Lung microvascular endothelial cell (primary cell): Measurements from ENCODE around the gene LMOD1. TPM values are rescaled to one million over a fixed set of nuclear protein-coding genes. Genes with fewer than 3 reads are reported as not detected.
A peak's percentile ranks its signal among the peaks of the same experiment; 100 is the strongest.

Source experiments
- DNase-seq, 2 donors: peaks; one replicate each; pipeline versions ENCODE4 v3.0.0 to v3.0.0-alpha.2; 2010; ENCODE audit warnings: low read depth in 2 of 2
- total RNA-seq: library from RNA; depleted of rRNA; stranded (reverse); fragments of >200 nt; gene quantifications from 2 replicates; pipeline ENCODE4 v1.2.1, GENCODE V29; 2014

LMOD1 gene
- total RNA-seq, 1 donor from 2014 or later = not detected

DNA sequence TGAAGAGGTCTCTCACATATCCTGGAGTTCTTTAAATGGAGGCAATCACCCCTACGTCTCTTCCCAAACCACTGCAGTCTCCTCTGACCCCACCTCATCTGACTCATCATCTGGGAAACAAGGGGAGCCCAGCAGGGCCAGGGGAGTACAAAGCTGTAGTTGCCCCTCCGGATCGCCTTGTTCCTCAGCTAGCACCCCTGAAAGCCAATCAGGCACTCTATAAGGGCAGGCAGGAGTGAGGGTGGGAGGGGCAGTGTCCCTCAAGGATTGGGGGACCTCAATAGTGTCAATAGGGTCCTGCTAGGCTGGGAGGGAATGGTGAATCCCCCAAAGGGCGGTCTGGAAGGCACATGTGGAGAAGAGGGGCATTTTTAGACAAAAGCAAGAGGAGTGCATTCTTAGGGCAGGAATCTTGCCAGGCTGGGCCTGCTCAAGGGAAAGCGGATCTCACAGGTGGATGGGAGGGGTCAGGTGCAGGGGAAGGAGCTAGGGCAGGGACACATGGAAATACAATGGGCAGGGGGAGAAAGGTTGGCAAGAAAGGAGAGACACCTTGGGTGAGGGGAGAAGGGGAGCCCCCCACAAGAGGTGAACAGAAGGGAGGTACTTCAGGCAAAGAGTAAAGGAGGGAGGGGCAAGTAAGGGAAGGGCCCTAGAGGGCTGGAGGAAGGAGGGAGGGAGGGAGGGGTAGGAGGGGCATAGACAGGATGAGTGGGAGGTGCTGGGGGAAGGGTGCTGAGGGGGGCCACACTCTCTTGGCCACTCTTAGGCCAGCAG, 51.8 kb downstream of the LMOD1 start:
- DNase-seq = no peak

DNA sequence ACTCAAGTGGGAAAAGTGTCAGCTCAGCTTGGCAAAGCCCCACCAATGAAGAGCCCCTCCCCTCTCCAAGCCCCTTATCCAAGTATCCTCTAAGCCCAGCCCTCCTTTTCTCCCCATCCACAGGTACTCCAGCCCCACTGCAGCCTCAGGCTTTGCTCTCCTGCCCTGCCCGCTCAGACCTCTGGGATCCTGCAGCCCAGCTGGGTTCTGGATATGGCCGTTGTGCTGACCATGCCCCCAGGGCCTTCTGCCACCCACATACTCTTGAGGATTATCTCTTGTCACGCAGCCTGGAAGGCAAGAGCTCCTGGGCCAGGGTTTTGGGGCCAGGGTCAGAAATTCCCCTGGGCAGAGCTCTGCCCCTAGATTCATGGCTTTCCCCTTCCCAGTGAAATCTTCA, 52.9 kb downstream of the LMOD1 start:
- DNase-seq = no peak

DNA sequence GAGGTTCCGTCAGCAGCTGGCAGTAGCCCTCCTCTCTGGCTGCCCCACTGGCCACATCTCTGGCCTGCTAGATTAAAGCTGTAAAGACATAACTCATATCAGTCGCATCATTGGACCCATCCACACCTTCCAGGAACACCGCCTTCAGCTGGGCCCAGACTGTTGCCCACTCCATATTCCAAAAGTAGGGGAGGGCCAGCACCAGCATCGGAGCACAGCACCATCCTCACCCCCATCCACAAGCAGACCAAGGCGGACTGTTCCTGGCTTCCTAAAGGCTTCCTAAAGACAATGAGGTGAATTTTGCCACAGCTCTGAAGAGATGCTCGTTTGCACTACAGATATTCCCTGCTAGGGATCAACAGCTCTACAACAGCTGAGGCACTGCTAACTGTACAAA, 54.1 kb downstream of the LMOD1 start:
- no peak for DNase-seq

DNA sequence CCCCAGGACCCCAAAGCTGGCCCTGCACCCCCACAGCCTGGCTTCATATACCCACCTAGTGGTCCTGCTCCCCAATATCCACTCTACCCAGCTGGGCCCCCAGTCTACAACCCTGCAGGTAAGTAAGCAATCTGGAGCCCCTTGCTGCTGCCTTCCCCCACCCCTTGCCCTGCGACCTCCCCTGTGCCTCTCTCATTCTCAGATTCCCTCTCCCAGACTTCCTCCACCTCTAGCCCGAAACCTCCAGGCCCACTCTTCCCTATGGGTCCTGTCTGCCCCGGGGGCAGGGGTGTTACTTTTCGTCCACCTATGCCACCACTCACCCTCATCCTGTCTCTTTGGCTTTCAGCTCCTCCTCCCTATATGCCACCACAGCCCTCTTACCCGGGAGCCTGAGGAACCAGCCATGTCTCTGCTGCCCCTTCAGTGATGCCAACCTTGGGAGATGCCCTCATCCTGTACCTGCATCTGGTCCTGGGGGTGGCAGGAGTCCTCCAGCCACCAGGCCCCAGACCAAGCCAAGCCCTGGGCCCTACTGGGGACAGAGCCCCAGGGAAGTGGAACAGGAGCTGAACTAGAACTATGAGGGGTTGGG, 54.8 kb downstream of the LMOD1 start:
- no peak for DNase-seq

DNA sequence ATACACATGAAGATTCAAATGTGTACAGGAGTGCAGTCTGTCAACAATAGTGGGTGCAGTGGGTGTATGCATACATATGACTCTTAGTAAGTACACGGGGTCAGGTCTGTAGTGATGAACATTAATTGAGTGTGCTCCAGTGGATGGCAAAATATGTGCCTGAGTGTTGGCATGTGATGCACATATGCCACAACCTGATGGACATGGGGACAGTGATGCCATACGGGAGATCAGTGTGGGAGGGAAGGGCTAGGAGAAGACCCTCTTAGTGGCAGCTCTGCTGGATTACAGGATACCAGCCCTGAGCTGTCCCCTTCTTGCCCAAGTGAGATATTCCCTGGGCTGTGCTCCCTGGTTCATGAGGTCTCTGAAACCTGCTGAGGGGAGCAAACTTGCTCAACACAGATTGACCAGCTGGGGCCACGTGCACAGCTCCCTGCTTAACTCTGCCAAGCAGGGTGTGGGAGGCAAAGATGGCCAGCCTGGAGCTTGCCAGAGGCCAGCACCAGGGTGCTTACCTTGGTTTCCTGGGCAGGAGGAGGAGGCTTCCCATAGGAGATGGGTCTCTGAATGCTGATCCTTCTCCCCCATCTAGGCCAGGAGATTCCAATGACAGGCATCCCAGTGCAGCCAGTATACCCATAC, 55.4 kb downstream of the LMOD1 start:
- DNase-seq = no peak

DNA sequence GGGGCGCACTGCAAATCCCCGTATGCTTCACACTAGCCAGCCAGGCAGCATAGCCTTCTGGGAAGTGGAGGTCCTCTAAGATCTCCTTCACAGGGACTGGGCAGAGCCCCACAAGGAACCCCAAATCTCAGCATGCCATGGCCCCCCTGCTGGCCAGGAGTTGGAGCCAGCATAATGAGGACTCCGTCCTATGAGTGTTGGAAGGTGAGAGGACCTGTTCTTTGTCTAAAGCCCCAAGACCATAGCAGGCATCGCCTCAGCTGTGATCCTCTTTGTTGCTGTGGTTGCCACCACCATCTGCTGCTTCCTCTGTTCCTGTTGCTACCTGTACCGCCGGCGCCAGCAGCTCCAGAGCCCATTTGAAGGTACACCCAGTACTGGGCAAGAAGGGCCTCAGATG, 56.1 kb downstream of the LMOD1 start:
- no peak for DNase-seq

DNA sequence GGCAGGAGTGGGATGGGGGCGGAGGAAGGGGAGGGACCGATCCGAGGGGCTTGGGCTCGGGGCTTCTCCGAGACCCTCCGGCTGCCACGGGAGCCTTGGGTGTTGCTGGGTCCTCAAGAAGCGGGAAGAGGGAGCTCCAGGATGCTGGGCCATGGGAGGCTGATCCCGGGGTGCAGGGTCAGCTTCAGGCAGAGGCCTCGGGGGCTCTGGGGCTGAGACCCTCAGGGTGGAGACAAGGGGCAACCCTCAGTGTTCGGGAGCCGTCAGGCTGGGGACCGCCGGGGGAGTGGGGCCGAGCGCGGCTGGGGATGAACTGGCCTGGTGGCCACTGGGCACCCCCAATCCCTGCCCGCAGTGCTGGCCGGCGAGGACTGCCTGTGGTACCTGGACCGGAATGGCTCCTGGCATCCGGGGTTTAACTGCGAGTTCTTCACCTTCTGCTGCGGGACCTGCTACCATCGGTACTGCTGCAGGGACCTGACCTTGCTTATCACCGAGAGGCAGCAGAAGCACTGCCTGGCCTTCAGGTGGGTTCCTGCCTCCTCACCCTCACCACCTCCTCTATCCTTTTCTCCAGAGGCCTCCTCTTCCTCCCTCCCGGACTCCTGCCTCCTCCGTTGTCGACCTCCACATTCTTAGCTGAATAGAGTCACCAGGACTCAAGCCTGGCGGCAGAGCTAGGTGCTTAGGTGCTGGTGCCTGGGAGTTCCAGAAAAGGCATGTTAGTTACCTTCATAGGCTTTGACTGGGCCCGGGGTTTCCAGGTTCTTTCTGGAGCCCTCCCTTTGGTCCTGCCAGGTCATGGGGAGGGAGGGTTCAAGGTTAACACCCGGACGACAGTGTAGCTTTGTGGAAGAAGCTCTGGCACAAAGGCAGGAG, 57.0 kb downstream of the LMOD1 start:
- DNase-seq = no peak

DNA sequence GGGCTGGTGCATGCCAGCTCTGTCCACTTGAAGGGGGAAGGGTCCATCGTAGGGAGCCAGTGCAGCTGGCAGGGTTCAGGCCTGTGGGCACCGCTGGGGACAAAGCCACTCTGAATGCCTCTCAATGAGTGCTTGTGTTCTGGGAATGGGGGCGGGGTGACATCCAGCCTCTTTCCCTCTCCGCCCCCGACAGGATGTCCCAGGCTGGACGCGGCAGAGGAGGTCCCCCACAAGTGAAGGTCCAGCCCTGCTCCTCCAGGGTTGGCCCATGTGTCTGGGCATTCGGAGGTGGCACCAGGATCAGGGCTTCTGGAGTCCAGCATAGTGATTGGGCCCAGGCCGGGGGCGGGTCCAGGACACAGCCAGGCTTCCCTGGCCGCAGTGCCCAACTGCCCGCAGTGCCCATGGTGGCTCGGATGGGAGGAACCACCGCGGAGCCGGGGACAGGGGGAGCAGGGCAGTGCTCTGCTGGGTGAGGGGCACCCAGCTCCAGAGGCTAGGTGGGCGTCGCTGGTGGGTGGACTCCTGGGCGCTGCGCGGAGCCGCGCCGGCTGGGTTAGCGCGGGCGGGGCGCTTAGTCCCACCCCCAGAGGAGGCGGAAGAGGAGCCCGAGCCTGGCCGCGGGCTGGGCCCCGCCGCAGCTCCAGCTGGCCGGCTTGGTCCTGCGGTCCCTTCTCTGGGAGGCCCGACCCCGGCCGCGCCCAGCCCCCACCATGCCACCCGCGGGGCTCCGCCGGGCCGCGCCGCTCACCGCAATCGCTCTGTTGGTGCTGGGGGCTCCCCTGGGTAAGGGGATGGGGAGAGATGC, 57.9 kb downstream of the LMOD1 start, which contains the start of gene SHISA4:
Gene SHISA4, plus strand, starts transcription at position 617 of the 808 bp plus-strand sequence. Its CDS starts 97 bp downstream, at position 714.
- DNase-seq = peak; percentile 60

DNA sequence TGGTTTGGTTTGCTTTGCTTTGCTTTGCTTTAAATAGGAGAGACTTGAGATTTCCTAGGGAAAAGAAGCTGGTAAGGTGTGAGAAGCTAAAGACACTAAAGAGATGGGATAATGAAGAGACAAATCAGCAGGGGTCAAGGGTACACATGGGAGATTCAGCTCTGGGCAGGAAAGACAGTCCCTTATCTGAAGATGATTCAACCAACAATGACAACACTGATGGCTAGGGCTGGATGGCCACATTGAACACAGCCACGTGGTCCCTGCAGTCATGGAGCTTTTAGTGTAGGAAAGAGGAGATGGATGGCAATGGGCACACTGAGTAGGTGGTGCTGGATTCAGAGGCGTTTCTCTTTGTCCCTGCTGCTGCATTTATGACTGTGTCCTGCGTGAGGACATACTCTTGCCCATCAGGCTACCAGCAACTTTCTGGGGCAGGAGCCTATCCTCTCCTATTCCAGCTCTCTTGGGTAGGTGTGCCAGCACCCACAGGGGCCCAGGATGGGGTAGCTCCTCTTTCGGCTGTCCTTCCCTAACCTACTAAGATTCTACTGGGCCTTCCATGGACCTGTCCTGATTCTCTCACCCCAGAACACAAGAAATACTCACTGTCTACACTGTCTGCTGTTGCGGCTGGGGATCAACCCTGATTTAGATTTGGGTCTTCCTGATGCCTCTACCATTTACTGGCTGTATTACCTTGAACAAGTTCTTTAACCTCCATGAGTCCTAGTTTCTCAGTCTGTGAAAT, 59.1 kb downstream of the LMOD1 start:
- no peak for DNase-seq

DNA sequence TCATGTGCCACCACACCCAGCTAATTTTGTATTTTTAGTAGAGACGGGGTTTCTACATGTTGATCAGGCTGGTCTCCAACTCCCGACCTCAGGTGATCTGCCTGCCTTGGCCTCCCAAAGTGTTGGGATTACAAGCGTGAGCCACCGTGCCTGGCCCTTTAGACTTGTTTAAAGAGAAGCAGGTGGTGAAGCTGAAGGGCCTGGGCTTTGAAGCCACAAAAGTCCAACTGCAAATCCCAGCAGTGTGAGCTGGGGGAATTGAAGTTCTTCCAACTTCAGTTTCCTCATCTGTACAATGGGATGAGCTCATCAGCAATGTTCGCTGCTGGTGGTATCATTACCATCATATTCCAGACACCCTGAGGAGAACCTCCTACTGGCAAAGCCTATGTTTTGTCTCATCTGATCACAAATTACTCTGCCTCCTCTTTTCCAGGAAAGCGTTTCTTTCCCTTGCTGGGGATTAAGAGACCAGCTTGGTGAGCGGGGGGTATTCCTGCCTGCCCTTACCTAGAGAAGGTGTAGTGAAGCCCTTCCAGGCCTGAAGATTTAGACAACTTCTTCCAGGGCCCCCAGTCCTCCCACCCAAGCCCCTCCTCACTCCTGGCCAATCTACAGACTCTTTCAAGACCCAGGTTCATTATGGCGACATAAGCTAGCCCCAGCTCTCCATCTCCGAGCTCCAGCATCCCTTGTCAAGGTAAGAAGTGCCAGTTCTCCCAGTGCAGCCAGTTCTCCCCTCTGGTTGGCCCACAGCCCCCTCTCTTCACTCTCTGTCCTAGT, 60.1 kb downstream of the LMOD1 start:
- no peak for DNase-seq

DNA sequence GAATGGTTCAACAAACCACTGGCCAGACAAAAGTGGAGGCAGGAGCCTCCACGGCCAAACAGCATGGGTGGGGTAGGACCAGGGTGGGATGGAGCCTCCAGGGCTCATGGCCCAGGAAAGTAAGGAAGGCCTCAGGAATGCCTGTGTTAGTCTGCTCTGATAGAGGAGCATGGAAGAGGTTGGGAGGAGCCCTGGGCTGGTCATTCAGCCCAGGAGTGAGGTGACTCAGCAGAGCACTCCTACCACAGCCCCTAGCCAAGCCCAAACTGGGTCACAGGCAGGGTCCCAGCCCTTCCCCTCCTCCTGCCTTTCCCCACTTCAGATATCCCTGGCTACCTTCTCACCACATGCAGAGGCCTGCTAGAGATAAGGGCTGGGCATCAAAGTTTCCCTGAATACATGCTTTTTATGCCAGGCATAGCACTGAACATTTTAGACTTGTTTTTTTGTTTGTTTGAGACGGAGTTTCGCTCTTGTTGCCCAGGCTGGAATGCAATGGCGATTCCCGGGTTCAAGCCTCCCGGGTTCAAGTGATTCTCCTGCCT, 60.7 kb downstream of the LMOD1 start:
- DNase-seq = no peak

DNA sequence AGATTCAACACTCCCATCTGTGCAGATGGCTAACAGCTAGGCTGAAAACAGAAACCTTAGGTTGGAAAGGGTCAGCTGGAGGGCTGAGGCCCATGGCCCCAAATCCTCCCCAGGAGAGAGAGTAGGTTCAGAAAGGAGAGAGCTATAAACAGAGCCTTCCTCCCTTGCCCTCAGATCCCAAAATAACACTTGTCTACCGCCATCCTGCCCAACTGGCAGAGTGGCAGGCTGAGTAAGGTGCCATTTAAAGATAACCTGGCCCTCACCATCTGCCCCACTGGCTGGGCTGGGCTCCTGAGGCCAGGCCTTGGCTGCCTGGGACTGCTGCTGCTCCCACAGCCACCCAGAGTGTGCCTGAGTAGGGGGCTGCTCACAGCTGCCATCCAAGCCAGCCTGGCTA, 61.9 kb downstream of the LMOD1 start:
- DNase-seq = no peak

DNA sequence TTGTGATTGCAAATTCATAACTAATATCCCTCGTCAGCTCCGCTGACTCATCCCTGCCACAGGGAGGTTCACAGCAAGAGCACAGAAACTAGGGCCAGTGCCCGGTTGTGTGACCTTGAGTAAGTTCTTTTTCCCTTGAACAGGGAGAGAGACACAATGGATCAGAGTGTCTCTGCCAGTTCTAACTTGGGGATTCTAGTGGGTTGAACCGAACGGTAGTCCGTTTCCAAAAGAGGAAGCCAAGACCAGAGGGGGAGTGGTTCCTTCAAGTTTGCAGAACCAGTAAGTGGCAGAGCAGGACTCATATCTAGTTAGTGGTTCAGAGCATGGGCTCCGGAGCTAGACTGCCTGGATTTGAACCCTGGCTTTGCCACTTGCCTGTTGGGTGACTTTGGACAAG, 62.6 kb downstream of the LMOD1 start:
- peak; percentile 51 to 61 for DNase-seq

DNA sequence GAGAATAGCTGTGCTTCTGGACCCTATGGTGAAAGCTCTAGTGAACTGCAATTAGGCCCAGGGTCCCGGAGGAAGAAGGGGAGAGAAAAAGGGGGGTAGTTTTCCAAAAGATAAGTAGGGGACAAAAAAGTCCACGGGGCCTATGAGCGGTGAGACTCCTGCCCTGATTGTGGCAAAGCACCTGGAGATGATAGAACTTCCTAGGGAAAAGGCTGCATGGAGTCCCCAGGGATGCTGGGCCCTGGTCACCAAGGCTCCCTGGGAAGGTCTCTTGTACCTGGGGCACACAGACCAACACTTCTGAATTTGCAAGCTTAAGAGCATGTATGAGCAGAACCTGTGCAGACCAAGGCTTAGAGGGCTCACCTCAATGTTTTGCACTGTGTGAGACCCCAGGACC, 63.1 kb downstream of the LMOD1 start:
- no peak for DNase-seq

DNA sequence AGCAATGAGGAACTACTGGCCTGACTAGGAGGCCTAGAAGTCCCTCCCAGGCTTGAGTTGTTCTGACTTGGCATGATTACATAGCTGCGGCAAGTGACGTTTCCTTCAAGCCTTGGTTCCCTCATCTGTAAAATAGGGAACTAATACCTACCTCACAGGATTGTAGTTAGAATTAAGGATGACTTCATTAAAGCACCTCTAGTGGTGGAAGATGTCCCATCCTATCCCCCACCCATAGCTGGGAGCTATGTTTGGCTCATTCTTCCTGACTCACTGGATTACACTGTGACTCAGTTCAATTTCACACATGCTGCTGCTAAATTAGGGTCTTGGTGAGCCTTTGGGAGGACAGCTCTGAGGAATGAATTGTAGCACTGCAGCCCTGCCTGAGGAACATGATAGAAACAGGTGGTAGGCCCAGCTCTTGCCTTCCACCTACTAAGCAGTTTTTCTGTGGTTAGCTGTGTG, 63.6 kb downstream of the LMOD1 start:
- peak in 1 of 2 donors; percentile 43 for DNase-seq

DNA sequence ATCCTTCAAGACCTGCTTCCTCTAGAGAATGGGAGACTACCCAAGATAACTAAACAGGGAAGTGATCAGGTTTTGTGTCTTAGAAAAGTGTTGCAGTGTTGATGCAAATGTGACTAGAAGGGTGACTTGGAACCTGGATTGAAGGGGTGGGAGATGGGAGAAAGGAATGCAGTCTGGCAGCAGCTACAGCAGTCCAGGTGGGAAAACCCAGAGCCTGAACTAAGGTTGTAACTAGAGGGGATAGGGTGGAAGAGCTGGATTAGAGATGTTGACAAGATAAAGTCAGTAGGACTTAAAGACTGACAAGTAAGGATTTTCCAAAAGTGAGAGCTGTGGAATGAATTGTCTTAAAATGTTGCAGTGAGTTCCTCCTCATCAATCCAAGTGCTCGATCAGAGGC, 64.7 kb downstream of the LMOD1 start:
- no peak for DNase-seq

DNA sequence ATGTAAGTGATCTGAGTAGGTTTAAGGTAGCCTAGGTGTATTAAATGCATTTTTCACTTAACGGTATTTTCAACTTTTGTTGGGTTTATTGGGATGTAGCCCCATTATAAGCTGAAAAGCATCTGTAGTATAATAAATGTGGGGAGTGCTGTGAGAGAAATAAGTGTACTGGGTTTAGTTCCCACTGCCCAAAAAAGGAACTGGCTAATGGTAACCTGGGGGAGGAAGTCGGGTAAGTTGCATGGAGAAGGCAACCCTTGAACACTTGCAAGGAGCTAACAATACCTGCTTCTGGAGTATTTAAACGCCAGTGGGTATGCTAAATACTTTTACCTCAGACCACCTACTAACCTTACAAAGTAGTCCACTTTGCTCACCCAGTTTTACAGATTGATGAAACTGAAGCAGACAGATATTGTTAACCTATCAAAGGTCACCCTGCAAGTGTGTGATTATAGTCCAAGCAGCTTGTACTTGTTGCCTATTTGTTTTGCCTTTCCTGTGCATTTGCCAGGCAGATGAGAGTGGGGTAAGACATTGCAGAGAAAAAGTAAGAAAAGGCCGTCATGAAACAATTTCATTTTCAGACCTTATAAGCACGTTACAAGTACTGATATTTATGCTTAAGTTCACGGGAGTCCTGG, 65.3 kb downstream of the LMOD1 start:
- no peak for DNase-seq

DNA sequence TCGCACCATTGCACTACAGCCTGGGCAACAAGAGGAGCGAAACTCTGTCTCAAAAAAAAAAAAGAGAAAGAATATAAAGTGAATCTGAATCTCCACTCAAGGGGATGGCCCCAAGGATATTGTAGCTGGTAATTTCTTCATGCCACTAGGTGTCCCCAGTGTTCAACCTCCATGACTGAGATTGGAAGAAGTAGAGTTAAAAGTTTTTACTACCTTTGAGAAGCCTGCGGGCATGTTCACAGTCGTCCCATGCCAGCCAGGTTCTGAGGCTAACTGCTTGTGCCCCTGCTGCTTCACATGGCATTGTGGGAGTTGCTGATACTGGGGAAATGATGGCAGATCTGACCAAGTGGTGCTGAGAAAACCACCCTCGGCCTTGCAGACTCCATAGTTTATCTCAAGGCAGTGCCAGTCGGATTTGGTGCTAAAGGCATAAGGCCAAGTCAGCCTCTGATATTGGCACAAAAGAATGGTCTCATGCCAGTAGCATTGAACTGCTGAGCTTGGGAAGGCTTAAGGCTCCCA, 68.4 kb downstream of the LMOD1 start:
- DNase-seq = peak; percentile 62 to 64
